LoVo (cell line): ENCODE results near the gene APOA4.

Experiments used
- DNase-seq: peaks from one replicate; pipeline ENCODE4 v3.0.0-alpha.2; 2016; ENCODE audit warnings: low spot score

APOA4 gene

DNA sequence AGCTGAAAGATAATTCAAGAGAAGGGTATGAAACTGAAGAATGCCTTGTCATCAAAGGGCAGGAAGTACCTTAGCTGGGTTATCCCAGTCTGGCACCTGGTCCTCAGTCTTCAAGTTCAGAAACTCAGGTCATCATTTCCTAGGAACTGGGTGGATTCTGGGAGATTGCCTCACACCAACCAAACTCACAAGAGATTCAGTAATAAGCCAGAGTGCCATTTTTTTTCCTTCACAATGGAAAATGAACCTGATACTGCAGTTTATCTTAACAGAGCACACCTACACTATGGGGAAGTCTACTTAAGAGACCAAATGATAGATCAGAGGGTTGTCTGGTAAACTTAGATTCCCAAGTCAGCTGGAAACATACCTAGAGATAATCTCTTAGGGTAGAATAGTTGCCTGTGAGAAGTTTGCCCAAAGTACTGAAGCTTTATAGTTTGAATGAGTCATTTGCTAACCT, 46.6 kb downstream of the APOA4 start:
- DNase-seq, result no peak

DNA sequence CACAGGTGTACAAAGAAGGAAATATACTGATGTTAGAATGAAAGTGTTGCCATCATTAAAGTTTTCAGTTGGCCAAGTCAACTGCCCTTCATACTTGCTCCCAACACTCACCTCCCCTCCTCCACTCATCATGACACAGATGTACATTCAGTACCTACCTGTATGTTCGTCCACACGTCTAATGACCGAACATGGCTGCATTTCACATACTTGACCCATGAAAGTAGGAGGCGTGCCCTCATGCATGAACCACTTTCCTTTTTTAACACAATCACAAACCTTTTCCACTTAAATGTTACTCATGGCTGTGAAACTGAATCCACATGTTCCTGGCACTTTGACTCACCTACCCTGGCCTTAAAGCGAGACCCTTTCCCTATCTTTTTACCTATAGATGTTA, 47.1 kb downstream of the APOA4 start:
- no peak for DNase-seq

DNA sequence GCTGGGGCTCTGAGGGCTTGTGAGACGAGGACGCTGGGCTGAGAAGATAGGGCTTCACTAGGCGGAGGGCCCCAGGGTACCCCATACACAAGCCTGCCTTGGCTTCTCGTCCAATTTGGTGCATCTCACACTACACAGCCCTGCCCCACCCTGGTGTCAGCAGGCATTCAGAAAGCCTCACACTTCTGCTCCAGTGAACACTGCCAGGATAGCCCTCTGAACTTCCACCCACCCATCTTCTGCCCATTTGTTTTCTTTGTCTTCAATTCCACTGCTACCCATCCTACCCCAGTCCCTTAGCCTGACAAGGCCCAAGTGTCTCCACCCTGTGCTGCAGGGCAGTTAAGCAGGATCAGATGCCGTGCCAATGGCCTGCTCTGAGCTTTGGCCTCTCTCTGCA, 48.4 kb downstream of the APOA4 start:
- DNase-seq, result no peak

DNA sequence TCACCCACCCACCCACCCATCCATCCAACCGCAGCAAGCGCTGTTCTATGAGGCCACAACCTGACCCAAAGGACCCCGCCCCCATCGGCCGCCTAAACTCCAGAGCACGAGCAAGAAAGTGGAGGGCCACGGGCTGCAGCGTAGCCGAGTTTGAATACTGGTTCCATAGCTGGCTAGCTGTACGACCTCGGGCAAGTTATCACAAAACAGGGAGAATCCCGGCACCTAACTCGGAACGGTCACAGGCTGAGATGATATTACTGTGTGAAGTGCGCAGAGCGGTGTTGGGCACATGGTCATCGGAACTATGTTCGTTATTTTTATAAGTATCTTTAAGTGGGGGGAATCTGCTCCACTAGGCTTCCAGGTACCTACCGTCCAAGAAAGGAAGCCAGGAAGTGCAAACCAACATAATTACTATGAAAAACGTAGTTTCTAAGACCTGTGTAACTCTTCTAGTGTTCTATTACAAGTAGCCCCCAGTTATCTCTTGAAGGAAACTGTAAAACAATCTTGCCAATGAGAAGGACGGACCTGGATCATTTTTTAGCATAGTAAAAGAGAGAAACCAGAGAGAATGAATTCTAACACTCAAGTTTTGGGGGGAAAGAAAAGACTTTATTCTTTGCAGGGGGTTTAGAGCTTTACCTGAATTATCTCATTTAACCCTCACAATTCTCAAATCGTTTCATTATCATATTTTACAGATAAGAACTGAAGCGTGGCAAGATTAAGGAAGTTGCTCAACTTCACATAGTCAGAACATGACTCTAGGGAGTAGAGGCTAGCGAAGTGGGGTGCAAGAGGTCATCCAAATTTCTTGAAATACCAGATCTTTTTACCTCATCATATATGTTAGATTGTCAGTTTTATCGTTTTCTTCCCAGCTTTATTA, 49.7 kb downstream of the APOA4 start:
- peak; percentile 11 for DNase-seq

DNA sequence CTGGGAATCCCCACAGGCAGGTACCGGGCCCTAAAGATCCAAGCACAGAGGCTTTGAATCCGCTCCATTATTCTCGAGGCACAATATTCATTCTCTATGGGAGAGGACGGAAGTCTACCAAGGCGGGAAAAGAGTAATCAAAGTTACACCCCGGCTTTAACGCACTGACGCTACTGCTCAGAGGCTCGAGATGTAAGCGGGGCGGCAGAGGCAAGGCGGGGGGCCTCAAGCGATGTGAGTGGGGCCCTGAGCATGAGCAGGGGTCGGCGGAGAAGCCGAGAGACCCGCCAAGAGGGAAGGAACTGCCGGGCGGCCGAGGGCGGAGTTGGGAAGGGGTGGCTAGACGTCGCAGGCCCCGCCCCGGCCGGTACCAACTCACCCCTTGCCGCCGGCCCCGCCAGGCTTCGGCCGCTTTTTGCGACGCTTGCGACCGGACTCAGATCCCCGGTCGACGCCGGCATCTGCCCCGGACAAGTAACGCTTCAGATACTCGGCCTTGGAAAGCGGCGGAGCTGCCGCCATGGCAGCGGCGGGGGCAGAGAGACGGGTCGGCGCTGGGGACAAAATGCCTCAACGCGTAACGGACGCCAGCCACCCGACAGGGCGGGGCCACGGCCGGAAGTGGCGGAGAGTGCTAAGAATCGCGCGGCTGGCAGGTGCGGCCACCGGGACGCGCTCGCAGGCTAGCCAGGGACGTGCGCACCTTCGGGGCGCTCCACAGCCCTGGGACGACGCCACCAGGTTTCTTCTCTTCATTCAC, 50.5 kb downstream of the APOA4 start, which contains the start of gene BUD13:
Gene BUD13 (minus strand): TSS at position 545 of the 760 bp plus-strand sequence. CDS start 23 bp downstream, at position 522.
- DNase-seq, result peak; percentile 89

DNA sequence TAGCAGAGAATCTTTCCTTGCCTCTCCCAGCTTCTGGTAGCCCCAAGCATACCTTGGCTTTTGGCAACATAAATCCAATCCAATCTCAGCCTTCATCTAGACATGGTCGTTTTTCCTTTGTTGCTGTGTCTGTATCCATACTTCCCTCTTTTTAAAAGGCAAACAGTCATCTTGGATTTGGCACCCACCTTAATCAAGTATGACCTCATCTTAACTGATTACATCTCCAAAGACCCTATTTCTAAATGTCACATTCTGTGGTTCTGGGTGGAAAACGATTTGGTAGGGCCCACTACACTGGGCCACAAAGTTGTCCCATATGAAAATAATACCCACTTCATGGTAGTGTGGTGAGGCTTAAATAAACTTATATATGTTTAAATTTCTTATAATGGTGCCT, 51.2 kb downstream of the APOA4 start:
- no peak for DNase-seq
